Measurements from ENCODE around the gene XRCC6. TPM values are rescaled to one million over a fixed set of nuclear protein-coding genes. Genes with fewer than 3 reads are reported as not detected.

The XRCC6 gene
- total and polyA plus RNA-seq, 2 of the 13 experiments (the other 11 are each of a cell fraction or from before 2014, with no cell fraction given): 124 to 625 TPM

DNA sequence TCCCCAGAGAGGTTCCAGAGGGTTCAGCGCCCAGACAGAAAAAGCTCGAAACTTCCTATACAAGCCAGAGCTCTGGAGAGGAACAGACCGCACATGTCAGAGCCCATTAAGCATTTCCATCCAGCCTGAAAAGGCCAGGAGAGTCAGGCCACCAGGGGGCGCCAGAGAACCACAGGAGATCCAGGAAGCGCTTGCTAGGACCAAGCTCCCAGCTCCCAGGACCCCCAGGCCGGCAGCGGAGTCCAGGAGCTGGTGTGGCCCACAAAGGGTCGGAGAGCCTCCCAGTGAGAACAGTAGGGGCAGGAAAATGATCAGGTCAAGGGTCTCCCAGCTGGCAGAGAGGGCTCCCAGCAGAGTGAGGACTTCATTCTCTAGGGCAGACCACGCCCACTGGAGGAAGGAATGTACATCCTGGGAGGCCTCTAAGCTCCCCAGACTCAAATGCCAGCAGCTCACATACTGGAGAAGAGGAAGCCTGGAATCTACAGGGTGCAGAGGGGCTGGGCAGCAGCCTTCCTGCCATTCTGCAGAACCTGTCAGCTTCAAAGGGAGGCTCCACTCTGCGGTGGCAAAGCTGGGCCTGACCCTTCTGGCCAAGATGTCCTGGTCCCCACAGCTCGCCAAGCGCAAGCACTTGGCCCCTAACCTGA lies 76.2 kb downstream of the XRCC6 start (continued):
- TF ChIP-seq HNF1B (CRISPR knock-in tag; IDR thresholded peaks at IDR 0.05) (peak; percentile 75), ZNF407 (CRISPR knock-in tag; IDR thresholded peaks at IDR 0.05; ENCODE audit: not compliant biosample characterization) (no peak), MIER3 (CRISPR knock-in tag; IDR thresholded peaks at IDR 0.05; ENCODE audit: borderline replicate concordance) (peak; percentile 47; the same call in 1 of the 2 replicates), SOX6 (IDR thresholded peaks at IDR 0.05) (no peak), SOX6 (CRISPR knock-in tag; IDR thresholded peaks at IDR 0.05) (peak; percentile 27; the same call in 1 of the 2 replicates), ISL2 (CRISPR knock-in tag; IDR thresholded peaks at IDR 0.05) (peak; percentile 39; the same call in 1 of the 2 replicates), CEBPG (CRISPR knock-in tag; IDR thresholded peaks at IDR 0.05) (0 out of 2 replicates have a peak, but pooled peaks have one; percentile 8), ATF2 (CRISPR knock-in tag; IDR thresholded peaks at IDR 0.05) (0 out of 2 replicates have a peak, but pooled peaks have one; percentile 47), PITX1 (CRISPR knock-in tag; IDR thresholded peaks at IDR 0.05) (peak; percentile 56; the same call in 1 of the 2 replicates), AHR (CRISPR knock-in tag; IDR thresholded peaks at IDR 0.05) (no peak), ZNF30 (CRISPR knock-in tag; IDR thresholded peaks at IDR 0.05) (no peak), GATAD2A (CRISPR knock-in tag; IDR thresholded peaks at IDR 0.05) (0 out of 2 replicates have a peak, but pooled peaks have one; percentile 24)
- TF ChIP-seq, protein P1, sequence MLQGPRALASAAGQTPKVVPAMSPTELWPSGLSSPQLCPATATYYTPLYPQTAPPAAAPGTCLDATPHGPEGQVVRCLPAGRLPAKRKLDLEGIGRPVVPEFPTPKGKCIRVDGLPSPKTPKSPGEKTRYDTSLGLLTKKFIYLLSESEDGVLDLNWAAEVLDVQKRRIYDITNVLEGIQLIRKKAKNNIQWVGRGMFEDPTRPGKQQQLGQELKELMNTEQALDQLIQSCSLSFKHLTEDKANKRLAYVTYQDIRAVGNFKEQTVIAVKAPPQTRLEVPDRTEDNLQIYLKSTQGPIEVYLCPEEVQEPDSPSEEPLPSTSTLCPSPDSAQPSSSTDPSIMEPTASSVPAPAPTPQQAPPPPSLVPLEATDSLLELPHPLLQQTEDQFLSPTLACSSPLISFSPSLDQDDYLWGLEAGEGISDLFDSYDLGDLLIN (CRISPR knock-in tag; IDR thresholded peaks at IDR 0.05; ENCODE audit: borderline replicate concordance): no peak
- TF ChIP-seq, protein P2, sequence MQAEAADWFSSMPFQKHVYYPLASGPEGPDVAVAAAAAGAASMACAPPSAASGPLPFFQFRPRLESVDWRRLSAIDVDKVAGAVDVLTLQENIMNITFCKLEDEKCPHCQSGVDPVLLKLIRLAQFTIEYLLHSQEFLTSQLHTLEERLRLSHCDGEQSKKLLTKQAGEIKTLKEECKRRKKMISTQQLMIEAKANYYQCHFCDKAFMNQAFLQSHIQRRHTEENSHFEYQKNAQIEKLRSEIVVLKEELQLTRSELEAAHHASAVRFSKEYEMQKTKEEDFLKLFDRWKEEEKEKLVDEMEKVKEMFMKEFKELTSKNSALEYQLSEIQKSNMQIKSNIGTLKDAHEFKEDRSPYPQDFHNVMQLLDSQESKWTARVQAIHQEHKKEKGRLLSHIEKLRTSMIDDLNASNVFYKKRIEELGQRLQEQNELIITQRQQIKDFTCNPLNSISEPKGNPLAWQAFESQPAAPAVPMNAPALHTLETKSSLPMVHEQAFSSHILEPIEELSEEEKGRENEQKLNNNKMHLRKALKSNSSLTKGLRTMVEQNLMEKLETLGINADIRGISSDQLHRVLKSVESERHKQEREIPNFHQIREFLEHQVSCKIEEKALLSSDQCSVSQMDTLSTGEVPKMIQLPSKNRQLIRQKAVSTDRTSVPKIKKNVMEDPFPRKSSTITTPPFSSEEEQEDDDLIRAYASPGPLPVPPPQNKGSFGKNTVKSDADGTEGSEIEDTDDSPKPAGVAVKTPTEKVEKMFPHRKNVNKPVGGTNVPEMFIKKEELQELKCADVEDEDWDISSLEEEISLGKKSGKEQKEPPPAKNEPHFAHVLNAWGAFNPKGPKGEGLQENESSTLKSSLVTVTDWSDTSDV (CRISPR knock-in tag; IDR thresholded peaks at IDR 0.05): no peak
